ENCODE results near the gene TOMM6. TPM values are rescaled to one million over a fixed set of nuclear protein-coding genes. Genes with fewer than 3 reads are reported as not detected.

TOMM6 gene
- total RNA-seq, 1 experiment from 2014 or later = 142 TPM

GRCh38 chr6:41750374-41750773 lies 37.1 kb upstream of the TOMM6 start:
- ATAC-seq (no peak), DNase-seq (no peak)
- no peak overlapping the region for H3K27ac ChIP-seq (ENCODE audit: low read length)
- intact Hi-C loops (cut with micrococcal nuclease) = no loop called here
- no peaks in the 10 kb centered on the region for H3K9me2 ChIP-seq (replicated peaks; ENCODE audit: low read length)
- H3K9me3 ChIP-seq (ENCODE audit: low read length) = no peaks in the 10 kb centered on the region
- no TSS peak for BruUV-seq (replicated peaks)
- TF ChIP-seq EZH2phosphoT487 (IDR thresholded peaks at IDR 0.05; ENCODE audit: borderline replicate concordance, low read length) (no peak), EZH2 (IDR thresholded peaks at IDR 0.05; ENCODE audit: low read length, unreplicated experiment) (no peak), CTCF (conservative IDR thresholded peaks at IDR 0.05; ENCODE audit: low read depth, low read length) (no peak)
- ChIA-PET CTCF (no interaction called here), POLR2A (ENCODE audit: unreplicated experiment) (no interaction called here)
- no peak overlapping the region for H3K4me2 ChIP-seq (ENCODE audit: low read length)
- H3K36me3 ChIP-seq (ENCODE audit: low read depth, low read length) = no peaks in the 10 kb centered on the region
- no peaks in the 10 kb centered on the region for H3K27me3 ChIP-seq (ENCODE audit: low read length)
- H3K4me1 ChIP-seq (ENCODE audit: insufficient read depth, low read length) = peaks cover 6% of the 10 kb centered on the region; the same call in 1 of the 2 replicates
- no peaks in the 10 kb centered on the region for H3K79me2 ChIP-seq (ENCODE audit: low read length)
- H4K20me1 ChIP-seq (ENCODE audit: low read length) = no peaks in the 10 kb centered on the region
- no peak overlapping the region for H3K9ac ChIP-seq (ENCODE audit: low read length)
- no peak overlapping the region for H3K4me3 ChIP-seq (ENCODE audit: low read length)
- H2AFZ ChIP-seq (ENCODE audit: low read length) = no peak overlapping the region
- no peaks in the 10 kb centered on the region for H3F3A ChIP-seq (ENCODE audit: low read length, unreplicated experiment)

GRCh38 chr6:41755895-41756294 lies 31.6 kb upstream of the TOMM6 start:
- CTCF ChIA-PET = no interaction called here
- H3K9me3 ChIP-seq (ENCODE audit: low read length) = no peaks in the 10 kb centered on the region
- intact Hi-C loops (cut with micrococcal nuclease) = no loop called here
- no peaks in the 10 kb centered on the region for H3K9me2 ChIP-seq (replicated peaks; ENCODE audit: low read length)
- H3K27me3 ChIP-seq (ENCODE audit: low read length) = no peaks in the 10 kb centered on the region
- no peaks in the 10 kb centered on the region for H4K20me1 ChIP-seq (ENCODE audit: low read length)
- TF ChIP-seq CTCF (conservative IDR thresholded peaks at IDR 0.05; ENCODE audit: low read depth, low read length) (no peak), EZH2phosphoT487 (IDR thresholded peaks at IDR 0.05; ENCODE audit: borderline replicate concordance, low read length) (no peak), EZH2 (IDR thresholded peaks at IDR 0.05; ENCODE audit: low read length, unreplicated experiment) (no peak)
- H3K36me3 ChIP-seq (ENCODE audit: low read depth, low read length) = no peaks in the 10 kb centered on the region
- no TSS peak for BruUV-seq (replicated peaks)
- H3F3A ChIP-seq (ENCODE audit: low read length, unreplicated experiment) = no peaks in the 10 kb centered on the region
- no peak overlapping the region for H2AFZ ChIP-seq (ENCODE audit: low read length)
- H3K4me1 ChIP-seq (ENCODE audit: insufficient read depth, low read length) = no peaks in the 10 kb centered on the region
- ATAC-seq (no peak), DNase-seq (no peak)
- H3K27ac ChIP-seq (ENCODE audit: low read length) = no peak overlapping the region
- POLR2A ChIA-PET (ENCODE audit: unreplicated experiment) = no interaction called here
- no peak overlapping the region for H3K9ac ChIP-seq (ENCODE audit: low read length)
- H3K79me2 ChIP-seq (ENCODE audit: low read length) = no peaks in the 10 kb centered on the region
- H3K4me2 ChIP-seq (ENCODE audit: low read length) = no peak overlapping the region
- no peak overlapping the region for H3K4me3 ChIP-seq (ENCODE audit: low read length)

- Histone ChIP-seq H3F3A (ENCODE audit: low read length, unreplicated experiment) (no peaks in the 10 kb centered on the region), H3K9me3 (ENCODE audit: low read length) (no peaks in the 10 kb centered on the region), H3K4me3 (ENCODE audit: low read length) (no peak overlapping the region), H3K9ac (ENCODE audit: low read length) (no peak overlapping the region), H4K20me1 (ENCODE audit: low read length) (no peaks in the 10 kb centered on the region), H3K9me2 (replicated peaks; ENCODE audit: low read length) (no peaks in the 10 kb centered on the region), H3K79me2 (ENCODE audit: low read length) (no peaks in the 10 kb centered on the region), H2AFZ (ENCODE audit: low read length) (no peak overlapping the region), H3K4me1 (ENCODE audit: insufficient read depth, low read length) (no peaks in the 10 kb centered on the region), H3K27ac (ENCODE audit: low read length) (no peak overlapping the region), H3K4me2 (ENCODE audit: low read length) (no peak overlapping the region), H3K36me3 (ENCODE audit: low read depth, low read length) (no peaks in the 10 kb centered on the region), H3K27me3 (ENCODE audit: low read length) (no peaks in the 10 kb centered on the region)
- DNase-seq (no peak), ATAC-seq (no peak)
- BruUV-seq (replicated peaks) = no TSS peak
- intact Hi-C loops (cut with micrococcal nuclease) = no loop called here
- POLR2A ChIA-PET (ENCODE audit: unreplicated experiment) = no interaction called here
- CTCF ChIA-PET = no interaction called here
- no peak for TF ChIP-seq CTCF (conservative IDR thresholded peaks at IDR 0.05; ENCODE audit: low read depth, low read length)
- TF ChIP-seq EZH2phosphoT487 (IDR thresholded peaks at IDR 0.05; ENCODE audit: borderline replicate concordance, low read length) = no peak
Measured at GRCh38 chr6:41756354-41756753, 31.1 kb upstream of the TOMM6 start.
